SK-N-SH treated with all-trans-retinoic acid at 6 μM for 48 hours (cell line): Measurements from ENCODE around the gene MRPS27.

Source experiments
- CSDC2 ChIP-seq: fragments of 250-450 bp; sonication (Bioruptor Pico); IDR thresholded peaks from 2 replicates; pipeline ENCODE4 v1.5.0; 2020; ENCODE audit warnings: mild to moderate bottlenecking, moderate library complexity
- SNAI2 ChIP-seq: fragments of 250-450 bp; sonication (Bioruptor Pico); IDR thresholded peaks from 2 replicates; pipeline ENCODE4 v1.5.0; 2020; ENCODE audit warnings: mild to moderate bottlenecking, moderate library complexity
- TF ChIP-seq, protein P1 (sequence below): fragments of 250-450 bp; sonication (Bioruptor Pico); IDR thresholded peaks from 2 replicates; pipeline ENCODE4 v1.8.0; 2021; ENCODE audit warnings: low read depth, mild to moderate bottlenecking, moderate library complexity, borderline replicate concordance

DNA sequence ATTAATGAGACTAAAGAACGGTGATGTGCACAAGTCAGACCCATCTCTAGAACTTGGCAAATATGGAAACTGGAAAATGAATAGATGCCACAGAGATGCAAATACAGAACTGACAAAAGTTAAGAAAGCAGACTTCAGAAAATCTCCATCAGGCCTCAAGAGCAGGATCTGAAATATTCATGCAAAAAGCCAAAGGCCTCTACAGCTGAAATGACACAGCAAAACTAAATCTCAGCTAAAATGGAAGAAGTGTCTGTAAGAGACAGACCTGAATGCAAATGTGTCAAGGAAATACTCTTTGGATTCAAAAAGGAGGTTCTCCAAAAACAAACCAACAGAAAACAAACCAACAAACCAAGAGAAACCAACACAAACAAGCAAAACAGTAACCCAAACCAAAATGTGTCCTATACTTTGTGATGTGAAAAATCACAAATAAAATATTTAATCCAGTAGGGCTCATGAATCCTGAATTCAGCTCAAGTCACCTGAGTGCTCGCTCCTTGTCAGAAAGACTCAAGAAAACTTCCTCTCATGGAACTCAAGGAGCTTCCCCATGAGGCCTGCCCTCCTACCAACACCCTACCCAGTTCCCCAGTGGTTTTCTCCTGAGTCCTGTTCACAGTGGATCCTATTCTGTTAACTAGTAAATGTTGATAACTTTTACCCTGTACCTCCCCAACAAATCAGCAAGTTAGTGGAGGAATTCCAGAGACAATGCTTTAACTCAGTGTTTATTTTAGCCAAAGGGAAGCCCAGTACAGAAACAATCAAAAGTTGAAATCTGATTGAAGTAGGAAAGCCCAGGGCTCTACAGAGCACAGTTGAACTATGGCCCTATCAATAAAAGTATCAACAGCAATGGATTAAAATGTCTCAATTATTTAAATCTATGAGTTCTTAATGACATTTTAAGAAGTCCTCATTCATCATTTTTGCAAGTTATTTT is 14.6 kb downstream of the MRPS27 start:
- TF ChIP-seq, protein P1, sequence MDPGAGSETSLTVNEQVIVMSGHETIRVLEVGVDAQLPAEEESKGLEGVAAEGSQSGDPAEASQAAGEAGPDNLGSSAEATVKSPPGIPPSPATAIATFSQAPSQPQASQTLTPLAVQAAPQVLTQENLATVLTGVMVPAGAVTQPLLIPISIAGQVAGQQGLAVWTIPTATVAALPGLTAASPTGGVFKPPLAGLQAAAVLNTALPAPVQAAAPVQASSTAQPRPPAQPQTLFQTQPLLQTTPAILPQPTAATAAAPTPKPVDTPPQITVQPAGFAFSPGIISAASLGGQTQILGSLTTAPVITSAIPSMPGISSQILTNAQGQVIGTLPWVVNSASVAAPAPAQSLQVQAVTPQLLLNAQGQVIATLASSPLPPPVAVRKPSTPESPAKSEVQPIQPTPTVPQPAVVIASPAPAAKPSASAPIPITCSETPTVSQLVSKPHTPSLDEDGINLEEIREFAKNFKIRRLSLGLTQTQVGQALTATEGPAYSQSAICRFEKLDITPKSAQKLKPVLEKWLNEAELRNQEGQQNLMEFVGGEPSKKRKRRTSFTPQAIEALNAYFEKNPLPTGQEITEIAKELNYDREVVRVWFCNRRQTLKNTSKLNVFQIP (CRISPR knock-in tag) = no peak
- TF ChIP-seq CSDC2 (CRISPR knock-in tag) = no peak
- no peak for TF ChIP-seq SNAI2 (CRISPR knock-in tag)
